Thyroid gland (tissue), 4 donors: ENCODE data around the gene RCAN1.

Experiments
- CTCF ChIP-seq, 6 experiments: fragments of 200-600 bp in 3 of 6; fragments of 450-650 bp in 3 of 6; sonication (generic) in 3 of 6; IDR thresholded peaks; one replicate each; pipeline ENCODE4 v1.5.1; 2016 to 2019; ENCODE audit warnings: antibody characterized with exemption in 6 of 6, mild to moderate bottlenecking in 2 of 6, inconsistent platforms in 1 of 6, moderate library complexity in 1 of 6
- POLR2A ChIP-seq, 2 donors: fragments of 450-650 bp; IDR thresholded peaks; one replicate each; pipeline ENCODE4 v1.6.1; 2017; ENCODE audit warnings: antibody characterized with exemption in 2 of 2, mild to moderate bottlenecking in 2 of 2, moderate library complexity in 1 of 2

DNA sequence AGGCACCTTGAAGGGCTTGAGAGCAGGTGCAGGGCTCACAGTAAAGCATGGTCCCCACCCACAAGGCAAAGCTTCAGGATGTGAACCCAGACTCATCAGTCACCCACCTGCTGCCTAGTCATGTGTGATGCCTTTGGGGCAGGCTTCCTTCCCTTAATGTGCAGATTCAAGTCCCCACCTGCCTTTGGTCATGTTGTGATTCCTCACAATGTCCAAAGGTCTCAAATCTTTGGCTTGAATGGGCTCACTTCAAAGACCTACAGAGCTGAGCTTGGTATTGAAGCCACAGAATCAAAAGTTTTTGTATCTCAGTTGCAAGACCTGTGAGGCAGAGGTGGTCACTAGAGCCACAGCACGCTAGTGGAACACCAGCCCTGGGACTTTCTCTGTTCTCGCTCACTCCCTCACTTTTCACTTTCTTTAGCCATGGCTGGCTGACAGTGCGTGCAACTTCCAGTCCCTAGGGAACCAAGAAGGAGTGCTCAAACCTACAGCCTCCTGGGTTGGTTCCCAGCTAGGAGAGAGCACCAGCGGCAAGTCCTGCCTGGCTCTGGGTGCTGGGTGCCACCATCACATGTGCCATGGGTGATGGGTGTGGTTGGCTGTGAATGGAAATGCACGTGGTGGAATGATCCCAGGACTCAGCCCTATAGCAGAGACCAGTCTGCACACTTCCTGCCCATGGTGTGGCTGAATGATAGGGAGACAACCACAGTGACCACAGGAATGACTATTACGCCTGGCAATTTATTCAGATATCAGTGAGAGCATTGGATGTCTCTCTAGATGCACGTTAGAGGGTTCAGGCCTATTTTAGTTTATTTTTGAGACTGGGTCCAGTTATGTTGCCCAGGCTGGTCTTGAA is 27.5 kb upstream of the RCAN1 start:
- no peak for TF ChIP-seq CTCF (IDR thresholded peaks at IDR 0.05)
- no peak for TF ChIP-seq POLR2A (IDR thresholded peaks at IDR 0.05)
